Pulmonary artery endothelial cell (primary cell): Measurements from ENCODE around the gene IRAK2. TPM values are rescaled to one million over a fixed set of nuclear protein-coding genes. Genes with fewer than 3 reads are reported as not detected.
A peak's percentile ranks its signal among the peaks of the same experiment; 100 is the strongest.
"Not testable (repeated sequence)": the region's sequence is repeated elsewhere in the genome, so short reads cannot be mapped to it uniquely, and the experiment has no call there.

Experiments
- DNase-seq: peaks from one replicate; pipeline ENCODE4 v3.0.0-alpha.2; 2011; ENCODE audit warnings: low read depth, low spot score
- total RNA-seq: library from RNA; depleted of rRNA; stranded (reverse); fragments of >200 nt; gene quantifications from 2 replicates; pipeline ENCODE4 v1.2.3, GENCODE V29; 2014

The IRAK2 gene
- total RNA-seq, 1 donor from 2014 or later, result 29.4 TPM

- DNase-seq, result no peak
Observed at GRCh38 chr3:10160346-10160745, 4.4 kb upstream of the IRAK2 start.

- DNase-seq, result no peak
Observed at GRCh38 chr3:10160925-10161324, 3.8 kb upstream of the IRAK2 start.

- DNase-seq, result no peak
Observed at GRCh38 chr3:10162185-10162584, 2.5 kb upstream of the IRAK2 start.

GRCh38 chr3:10164201-10164545 is 546 bp upstream of the IRAK2 start:
- DNase-seq, result not testable (repeated sequence)

- no peak for DNase-seq
Observed at GRCh38 chr3:10166213-10166604, 1.5 kb downstream of the IRAK2 start.

- DNase-seq, result no peak
Observed at GRCh38 chr3:10169000-10169496, 4.3 kb downstream of the IRAK2 start.

- no peak for DNase-seq
Observed at GRCh38 chr3:10170915-10171478, 6.3 kb downstream of the IRAK2 start.

GRCh38 chr3:10173095-10173925 is 8.6 kb downstream of the IRAK2 start:
- no peak for DNase-seq

GRCh38 chr3:10173926-10174435 is 9.3 kb downstream of the IRAK2 start:
- DNase-seq, result peak; percentile 96

- DNase-seq, result not testable (repeated sequence)
Observed at GRCh38 chr3:10175334-10175733, 10.6 kb downstream of the IRAK2 start.

GRCh38 chr3:10176150-10176549 is 11.4 kb downstream of the IRAK2 start:
- DNase-seq, result not testable (repeated sequence)

- DNase-seq, result no peak
Observed at GRCh38 chr3:10177737-10178136, 13.0 kb downstream of the IRAK2 start.

GRCh38 chr3:10178892-10179291 is 14.2 kb downstream of the IRAK2 start:
- DNase-seq, result no peak

- DNase-seq, result no peak
Observed at GRCh38 chr3:10180289-10180688, 15.6 kb downstream of the IRAK2 start.

- no peak for DNase-seq
Observed at GRCh38 chr3:10180738-10181295, 16.1 kb downstream of the IRAK2 start.

GRCh38 chr3:10182950-10183349 is 18.2 kb downstream of the IRAK2 start:
- DNase-seq, result no peak

GRCh38 chr3:10184250-10184649 is 19.5 kb downstream of the IRAK2 start:
- DNase-seq, result no peak

GRCh38 chr3:10185804-10186762 is 21.4 kb downstream of the IRAK2 start:
- DNase-seq, result no peak

- DNase-seq, result no peak
Observed at GRCh38 chr3:10187290-10187876, 22.7 kb downstream of the IRAK2 start.

GRCh38 chr3:10187944-10188343 is 23.2 kb downstream of the IRAK2 start:
- no peak for DNase-seq
